HG02678 (cell line): ENCODE results near the gene UXS1.

Experiments
- ATAC-seq: cut with Tn5 transposase; IDR thresholded peaks from one replicate; pipeline ENCODE4 v1.9.1; 2021; ENCODE audit warnings: mild to moderate bottlenecking, moderate library complexity; ENCODE audit not compliant: unreplicated experiment

The UXS1 gene

GRCh38 chr2:106054880-106055655 is 139.0 kb downstream of the UXS1 start:
- no peak for ATAC-seq

- ATAC-seq, result no peak
These were observed 139.8 kb downstream of the UXS1 start for GRCh38 chr2:106054321-106054720.

DNA sequence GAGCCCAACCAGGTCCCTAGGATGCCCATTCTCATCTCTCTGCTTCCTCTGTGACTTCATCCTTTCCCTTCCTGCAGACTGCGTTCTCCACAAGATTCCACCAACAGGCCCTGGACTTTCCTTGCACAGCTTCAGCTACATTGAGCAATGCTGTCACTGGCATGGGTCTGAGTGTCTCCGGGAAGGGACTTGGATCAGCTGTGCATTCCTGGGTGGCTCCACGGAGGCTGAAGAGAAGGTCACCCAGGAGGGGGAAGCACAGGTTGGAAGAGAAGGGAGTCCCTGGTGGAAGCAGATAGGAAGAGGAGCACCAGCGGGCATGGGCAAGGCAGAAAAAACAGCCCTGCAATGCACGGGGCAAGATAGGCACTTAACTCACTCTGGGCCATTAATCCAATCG is 140.5 kb downstream of the UXS1 start:
- no peak for ATAC-seq

GRCh38 chr2:106053116-106053515 is 141.0 kb downstream of the UXS1 start:
- ATAC-seq, result no peak

DNA sequence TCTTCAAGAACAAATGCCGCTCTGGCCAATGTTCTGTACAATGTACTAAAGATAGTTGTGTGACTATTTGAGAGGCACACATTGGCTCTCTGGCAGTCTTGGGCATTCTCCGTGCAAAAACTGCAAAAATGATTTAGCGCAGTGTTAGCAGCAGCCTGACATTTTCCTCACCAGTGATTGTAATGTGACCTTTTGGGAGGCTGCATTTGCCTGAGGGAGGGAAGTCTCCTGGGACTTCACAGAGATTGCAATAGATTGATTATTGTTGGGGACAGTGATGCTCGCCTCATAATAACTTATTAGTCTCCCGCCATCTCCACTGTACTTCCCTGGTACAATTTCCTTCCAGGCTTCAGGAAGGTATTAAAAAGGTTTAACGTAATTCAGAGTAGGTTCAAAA is 149.2 kb downstream of the UXS1 start:
- no peak for ATAC-seq

DNA sequence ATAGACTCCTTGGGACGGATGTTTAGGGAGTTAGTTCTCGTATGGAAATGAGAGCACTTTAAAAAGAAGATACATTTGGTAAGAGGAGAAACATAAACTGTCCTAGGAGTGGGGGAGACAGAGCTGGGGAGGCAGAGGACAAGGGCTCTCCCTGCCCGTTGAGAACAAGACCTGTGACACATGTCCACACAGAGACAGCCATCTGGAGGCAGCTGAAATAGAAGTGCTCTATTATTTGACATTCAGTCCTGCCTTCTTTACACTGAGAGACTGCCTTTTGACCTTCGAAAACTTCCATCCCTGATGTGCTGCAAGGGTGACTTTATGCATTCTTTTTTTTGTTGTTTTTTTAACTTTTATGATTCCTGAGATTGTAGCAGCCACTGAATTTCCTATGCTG is 150.1 kb downstream of the UXS1 start:
- no peak for ATAC-seq
